NCI-H146 treated with DMSO at 0.1 percent for 48 hours (cell line): ENCODE results near the gene SDF4.
"Not testable (repeated sequence)": the region's sequence is repeated elsewhere in the genome, so short reads cannot be mapped to it uniquely, and the experiment has no call there.

ENCODE experiments used
- DNase-seq: peaks from one replicate; lab custom pipeline; 2025; ENCODE audit not compliant: unreplicated experiment; lab: John Stamatoyannopoulos, UW

Gene SDF4

DNA sequence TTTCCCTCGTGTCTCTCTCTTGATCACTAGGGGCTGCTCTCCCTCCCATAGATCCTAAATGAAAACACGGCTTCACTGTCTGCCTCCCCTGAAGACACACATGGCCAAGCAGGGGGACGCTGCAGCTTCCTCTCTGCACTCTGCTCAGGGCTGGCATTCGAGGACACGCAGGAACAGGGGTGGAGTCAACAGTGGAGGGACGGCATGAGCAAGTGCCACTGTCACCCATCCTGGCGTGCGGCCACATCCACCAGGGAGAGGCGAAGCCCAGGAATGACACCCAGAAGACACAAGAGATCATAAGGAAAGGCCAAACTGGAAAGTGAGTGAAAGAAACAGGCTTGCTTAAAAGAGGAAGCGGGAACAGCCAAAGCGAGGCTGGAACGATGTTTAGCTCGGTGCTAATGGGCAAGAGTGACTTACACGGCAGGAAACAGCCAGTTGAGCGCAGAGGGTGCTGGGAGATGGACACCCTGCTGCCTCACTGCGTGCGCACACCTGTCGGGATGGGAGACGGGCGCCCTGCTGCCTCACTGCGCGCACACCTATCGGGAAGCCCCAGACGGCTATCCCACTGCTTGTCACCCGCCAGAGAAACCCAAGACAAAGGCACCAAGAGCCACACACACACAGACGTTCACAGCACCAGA, 28.3 kb upstream of the SDF4 start:
- DNase-seq, result no peak

DNA sequence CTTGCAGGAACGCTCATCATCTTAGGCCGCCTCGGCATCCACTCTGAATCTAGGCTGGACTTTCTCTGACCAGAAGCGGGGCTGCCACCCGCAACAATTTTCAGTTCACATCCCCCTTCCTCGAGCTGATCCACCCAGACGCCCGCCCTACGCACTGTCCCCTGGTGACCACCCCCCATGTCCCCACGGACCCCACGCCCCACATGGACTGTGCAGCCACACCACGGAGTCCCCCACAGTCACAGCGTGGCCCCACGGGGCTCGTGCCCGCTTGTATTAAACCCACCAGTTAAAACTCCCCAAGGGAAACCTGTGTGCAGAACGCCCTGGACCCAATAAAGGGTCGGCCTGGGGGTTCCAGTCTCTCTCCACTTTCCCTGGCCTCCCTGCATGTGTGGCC, 27.7 kb upstream of the SDF4 start:
- DNase-seq, result no peak

DNA sequence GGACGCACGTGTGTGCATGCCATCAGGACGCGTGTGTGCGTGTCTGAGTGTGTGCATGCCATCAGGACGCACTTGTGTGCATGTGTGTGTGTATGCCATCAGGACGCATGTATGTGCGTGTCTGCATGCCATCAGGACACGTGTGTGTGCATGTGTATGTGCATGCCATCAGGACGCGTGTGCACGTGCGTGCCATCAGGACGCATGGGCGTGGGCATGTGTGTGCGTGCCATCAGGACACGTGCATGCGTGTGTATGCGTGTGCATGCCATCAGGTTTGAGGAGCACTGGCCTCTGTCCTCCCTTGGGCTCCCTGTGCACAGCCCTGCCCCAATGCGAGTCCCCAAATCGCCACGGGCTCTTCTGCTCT, 27.3 kb upstream of the SDF4 start:
- DNase-seq, result no peak

DNA sequence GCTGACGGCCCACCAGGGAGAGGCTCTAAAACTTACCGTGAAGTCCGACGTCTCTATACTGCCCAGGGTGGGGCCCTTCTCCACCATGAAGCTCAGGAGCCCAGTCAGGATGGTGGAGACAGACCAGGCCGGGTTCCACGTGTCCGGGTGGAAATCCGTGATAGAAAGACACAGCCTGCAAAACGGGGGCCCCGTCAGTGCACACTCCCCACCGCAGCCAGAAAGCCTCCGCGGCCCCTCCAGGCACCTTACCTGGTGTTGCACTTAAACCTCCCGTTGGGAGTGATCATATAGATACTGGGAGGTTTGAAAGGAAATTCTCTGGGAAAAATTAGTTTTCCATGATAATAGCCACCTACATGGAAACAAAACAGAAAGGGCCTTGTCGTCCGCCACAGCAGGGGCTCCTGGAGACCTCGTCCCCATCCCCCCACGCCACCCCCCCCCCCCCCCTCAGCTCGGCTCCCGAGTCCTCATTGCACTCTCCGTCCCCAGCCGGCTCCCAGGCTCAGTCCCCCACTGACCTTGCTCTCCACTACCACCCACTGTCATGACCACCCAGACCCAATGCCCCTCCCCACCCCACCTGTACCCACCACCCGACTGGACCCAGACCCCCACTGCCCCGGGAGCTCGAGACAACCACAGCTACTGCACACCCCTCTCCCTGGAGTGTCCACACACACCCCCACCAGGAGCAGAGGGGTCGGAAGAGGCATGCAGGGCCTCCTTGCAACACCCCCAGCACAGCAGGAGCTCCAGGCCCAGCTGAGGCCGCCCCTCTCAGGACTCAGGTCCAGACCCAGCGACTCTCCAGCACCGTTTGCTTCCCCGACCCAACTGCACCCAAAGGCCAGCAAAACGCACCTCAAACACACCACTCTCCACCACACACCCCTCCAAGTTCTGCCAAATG, 25.4 kb upstream of the SDF4 start:
- DNase-seq, result no peak

DNA sequence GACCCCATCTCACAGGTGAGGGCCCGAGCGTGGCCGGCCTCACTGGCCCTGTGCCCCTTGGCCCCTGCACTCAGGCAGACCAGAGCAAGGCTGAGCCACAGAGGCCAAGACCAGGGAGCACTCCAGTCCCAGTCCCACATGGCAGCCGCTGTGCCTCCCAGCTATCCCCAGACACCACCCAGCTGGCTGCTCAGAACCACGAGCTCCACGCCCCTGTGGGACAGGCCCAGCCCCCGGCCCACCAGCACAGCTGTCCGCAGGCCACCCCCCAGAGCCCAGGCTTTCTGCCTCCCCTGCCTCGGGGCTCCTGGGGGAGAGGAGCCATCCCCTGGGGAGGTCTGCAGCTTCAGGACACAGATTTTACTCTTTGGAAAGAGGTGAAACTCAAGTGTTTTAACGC, 23.8 kb upstream of the SDF4 start:
- no peak for DNase-seq

DNA sequence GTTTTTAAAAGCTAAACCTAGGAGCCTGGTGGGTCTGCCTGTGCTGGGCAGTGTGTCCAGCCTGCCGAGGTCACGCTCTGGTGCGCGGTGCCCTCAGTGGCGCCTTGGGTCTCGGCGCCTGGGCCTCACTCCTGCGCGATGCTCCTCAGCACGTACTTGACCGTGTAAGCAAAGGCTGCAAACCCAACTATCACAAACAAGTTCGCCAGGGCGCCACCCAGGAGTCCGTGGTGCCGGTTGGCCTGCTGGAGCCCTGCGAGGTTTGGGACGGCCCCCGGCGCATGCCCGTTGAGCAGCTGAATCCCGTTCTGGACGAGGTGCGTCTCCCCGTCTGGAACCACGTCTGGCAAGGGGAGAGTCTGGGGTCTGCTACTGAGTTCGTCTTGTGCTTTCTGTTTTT, 23.3 kb upstream of the SDF4 start:
- DNase-seq, result no peak

DNA sequence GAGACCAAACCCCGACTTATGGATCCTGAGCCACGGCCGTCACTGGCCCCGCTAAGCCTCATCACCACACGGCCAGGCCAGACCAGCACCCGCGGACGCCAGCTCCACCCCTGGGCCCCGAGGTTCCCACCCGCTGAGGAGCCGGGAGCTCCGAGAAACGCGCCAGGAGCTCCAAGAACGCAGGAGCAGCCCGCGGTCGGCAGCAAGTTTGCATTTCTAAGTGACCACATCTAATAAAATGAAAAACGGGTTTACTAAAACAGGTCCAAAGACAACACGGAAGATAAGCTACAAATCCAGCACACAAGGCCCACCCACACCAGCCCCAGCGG, 22.8 kb upstream of the SDF4 start:
- DNase-seq, result no peak

DNA sequence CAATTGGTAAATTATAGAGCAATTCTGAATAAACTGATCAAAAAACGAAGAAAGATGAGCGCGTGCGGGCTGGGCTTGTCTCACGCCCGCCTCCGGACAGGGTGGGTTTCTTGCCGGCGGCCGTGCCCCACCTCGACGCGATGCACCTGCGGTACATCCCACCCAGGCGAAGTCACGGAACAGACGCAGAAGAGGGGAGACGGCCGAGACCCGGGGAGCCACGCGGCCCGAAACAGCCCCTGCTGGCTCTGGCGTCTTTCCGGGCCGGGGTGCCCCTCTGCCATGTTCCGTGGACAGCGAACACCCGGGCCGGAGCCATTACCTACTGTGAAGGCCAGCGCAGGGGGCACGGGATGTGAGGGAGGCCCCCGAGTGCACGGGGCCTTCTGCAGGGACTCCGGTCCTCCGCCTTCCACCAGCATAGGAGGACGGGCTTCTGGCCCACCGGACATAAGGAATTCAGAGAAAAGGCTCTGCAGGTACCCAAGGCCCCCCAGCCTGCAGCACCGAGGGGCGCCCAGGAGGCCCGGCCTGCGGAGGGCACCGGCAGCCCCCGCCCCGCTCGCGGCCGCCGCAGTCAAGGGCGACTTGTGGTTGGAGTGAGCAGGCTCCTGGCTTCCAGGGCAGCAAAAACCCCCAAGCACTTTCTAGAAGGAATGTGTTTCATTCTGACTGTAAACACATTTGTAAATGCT, 22.3 kb upstream of the SDF4 start:
- DNase-seq, result no peak

DNA sequence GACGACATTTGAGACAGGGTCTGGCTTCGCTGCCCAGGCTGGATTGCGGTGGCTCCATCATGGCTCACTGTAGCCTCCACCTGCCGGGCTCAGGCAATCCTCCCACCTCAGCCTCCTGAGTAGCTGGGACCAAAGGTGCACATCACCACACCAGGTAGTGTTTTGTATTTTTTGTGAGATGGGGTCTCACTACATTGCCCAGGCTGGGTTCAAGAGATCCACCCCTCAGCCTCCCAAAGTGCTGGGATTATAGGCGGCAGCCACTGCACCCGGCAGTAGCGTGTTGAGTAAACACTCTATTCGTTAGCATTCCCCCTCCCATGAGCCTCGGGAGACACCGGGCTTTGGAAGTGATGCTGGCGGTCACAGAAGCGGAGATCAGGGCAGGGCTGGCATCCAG, 21.5 kb upstream of the SDF4 start:
- DNase-seq, result no peak

DNA sequence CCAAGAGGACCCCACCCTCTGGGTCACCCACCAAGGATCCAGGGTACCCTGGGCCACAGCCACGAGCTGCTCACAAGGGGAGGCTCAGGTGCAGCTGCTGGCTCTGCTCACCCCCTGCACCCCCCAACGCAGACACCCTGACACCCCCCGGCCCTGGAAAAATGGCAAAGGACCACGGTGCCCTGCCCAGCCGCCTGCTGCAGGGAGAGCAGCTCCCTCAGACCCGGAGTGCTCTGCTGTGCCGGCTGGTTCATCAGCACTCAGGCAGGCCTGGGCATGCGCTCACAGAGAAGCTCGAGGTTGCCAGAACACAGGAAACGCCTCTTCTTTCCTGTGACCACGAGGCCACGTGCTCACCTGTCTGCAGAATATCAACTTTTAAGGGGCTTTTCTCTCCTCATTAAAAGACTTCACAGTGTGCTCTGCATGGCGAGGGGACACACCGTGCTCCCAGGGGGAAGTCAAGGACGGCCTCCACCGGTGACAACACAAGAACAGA, 19.0 kb upstream of the SDF4 start:
- no peak for DNase-seq

DNA sequence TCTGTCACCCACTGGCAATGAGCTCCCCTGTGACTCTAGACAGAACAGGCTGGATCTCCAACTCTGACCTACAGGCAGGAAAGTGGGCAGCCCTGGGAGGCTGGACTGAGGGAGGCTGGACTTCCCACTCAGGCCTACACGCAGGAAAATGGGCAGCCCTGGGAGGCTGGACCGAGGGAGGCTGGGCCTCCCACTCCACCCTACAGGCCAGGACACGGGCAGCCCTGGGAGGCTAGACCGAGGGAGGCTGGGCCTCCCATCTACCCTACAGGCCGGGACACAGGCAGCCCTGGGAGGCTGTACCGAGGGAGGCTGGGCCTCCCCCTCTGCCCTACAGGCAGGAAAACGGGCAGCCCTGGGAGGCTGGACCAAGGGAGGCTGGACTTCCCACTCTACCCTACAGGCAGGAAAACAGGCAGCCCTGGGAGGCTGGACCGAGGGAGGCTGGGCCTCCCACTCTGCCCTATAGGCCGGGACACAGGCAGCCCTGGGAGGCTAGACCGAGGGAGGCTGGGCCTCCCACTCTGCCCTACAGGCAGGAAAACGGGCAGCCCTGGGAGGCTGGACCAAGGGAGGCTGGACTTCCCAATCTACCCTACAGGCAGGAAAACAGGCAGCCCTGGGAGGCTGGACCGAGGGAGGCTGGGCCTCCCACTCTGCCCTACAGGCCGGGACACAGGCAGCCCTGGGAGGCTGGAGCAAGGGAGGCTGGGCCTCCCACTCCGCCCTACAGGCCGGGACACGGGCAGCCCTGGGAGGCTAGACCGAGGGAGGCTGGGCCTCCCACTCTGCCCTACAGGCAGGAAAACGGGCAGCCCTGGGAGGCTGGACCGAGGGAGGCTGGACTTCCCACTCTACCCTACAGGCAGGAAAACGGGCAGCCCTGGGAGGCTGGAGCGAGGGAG, 16.5 kb upstream of the SDF4 start:
- not testable (repeated sequence) for DNase-seq

DNA sequence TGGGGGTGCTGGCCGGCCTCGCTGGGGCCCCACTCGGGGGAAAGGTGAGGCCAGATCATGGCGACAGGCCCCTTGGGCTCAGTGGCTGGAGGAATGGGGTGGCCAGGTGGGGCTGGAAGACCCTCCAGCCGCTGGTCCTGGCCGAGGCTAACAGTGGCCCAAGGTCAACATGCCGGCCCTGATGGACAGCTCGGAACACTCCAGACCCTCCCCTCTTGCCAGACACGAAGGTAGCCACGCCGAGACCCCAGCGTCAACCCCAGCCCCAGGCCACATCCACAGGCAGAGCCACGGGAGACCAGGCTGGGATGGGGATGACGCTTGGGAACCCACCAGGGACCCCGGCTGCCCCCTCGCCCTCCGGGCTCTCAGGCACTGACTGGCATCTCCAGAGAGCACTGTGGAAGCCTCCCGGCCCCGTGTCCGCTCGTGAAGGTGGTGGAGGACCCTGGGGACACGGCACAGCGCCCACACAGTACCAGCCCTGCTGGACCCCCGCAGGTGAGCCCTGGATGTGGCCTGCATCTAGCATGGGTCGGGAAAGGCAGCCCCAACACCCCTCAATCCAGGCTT, 15.6 kb upstream of the SDF4 start:
- no peak for DNase-seq

DNA sequence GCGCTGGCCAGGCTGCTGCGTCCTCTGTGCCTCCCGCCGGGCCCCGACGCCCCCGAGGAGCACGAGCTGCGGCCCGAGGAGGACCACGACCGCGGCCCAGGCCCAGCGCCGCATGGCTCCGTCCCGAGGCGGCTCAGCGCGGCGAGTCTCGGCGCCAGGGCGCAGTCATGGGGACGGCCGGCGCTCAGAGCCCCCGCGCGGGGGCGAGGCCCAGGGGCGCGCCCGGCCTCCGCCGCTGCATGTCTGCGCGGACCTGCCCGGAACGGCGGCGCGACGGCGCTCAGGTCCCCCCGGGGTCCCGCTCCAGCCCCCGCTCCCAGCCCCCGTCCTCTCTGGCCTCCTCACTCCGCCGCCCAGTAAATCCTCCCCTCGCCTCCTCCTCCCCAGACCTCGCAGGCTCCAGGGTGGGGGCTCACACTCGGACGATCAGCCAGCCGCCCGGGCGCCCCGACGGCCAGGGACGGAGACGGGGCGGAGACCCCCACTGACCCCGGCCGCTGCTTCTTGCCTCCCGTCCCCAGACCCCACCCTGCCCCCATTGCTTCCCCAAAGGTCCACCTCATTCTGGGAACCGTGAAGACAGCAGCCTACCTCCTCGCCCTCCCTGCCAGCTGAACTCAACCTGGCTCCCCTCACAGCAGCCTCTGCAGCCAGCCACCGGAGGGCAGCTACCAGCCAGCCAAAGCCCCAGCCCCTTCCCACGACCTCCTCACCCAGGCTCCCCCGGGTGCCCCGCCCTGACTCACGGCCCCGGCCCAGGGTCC, 15.0 kb upstream of the SDF4 start, which contains the start of gene C1QTNF12:
C1QTNF12 (minus strand) TSS at position 146 of the 764 bp plus-strand sequence; CDS start at position 114, 32 bp downstream.
- no peak for DNase-seq

DNA sequence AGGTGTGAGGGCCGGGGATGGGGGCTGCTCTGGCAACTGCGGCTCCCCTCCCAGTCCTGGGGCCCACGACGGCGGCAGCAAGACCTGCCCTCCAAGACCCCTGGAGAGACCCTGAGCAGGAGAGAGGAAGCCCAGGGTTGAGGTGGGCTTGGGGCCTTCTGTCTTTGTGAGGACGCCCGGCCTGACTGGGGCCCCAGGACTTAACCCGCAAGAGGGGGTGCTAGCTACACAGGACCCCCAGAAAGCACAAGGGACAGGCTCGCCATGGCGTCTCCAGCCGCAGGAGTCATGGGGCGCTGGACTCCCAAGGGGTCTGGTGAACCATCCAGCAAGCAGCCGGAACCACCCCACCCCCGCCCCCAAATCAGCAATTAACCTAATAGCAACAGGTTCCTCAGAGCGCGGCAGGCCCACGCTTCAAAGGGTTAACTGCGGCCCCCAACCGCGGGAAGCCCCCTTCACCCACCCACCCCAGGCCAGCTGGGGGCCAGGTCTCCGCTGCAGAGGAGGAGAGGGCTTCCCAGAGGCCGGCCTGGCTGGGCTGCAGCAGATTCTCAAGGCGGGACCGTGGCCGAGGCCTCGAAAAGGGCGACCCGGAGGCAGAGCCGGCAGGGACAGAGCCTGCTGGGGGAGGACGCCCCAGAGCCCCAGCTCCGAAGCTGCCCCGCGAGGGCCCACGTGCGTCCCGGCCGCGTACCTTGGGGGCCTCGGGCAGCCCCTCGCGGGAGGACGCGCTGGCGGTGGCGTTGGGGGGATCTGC, 14.2 kb upstream of the SDF4 start:
- no peak for DNase-seq

DNA sequence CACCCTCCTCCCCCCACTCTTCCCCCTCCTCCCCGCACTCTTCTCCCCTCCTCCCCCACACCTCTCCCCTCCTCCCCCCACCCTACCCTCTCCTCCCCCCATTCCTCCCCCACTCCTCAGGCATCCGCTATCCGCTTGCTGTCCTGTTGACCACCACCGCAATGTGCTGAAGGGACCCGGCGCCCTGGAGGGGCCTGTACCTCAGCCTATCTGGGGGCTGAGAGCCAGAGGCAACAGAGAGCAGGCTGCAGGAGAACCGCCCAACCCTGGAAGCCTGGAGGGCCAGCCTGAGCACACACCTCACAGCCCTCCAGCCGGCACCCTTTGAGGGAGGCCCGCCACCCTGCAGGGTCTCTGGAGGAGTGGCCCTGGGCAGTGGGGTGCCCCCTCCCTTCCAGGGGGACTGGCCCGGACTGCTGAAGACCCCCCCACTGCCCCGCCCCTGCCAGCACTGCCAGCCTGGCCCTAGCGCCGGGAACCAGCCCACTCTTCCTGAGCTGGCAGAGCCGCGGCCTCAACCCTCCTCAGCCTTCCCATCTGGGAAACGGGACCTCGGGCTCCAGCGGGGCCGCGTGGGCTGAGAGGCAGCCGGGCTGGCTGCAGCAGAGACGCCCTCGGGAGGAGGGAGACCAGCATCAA, 13.5 kb upstream of the SDF4 start:
- no peak for DNase-seq

DNA sequence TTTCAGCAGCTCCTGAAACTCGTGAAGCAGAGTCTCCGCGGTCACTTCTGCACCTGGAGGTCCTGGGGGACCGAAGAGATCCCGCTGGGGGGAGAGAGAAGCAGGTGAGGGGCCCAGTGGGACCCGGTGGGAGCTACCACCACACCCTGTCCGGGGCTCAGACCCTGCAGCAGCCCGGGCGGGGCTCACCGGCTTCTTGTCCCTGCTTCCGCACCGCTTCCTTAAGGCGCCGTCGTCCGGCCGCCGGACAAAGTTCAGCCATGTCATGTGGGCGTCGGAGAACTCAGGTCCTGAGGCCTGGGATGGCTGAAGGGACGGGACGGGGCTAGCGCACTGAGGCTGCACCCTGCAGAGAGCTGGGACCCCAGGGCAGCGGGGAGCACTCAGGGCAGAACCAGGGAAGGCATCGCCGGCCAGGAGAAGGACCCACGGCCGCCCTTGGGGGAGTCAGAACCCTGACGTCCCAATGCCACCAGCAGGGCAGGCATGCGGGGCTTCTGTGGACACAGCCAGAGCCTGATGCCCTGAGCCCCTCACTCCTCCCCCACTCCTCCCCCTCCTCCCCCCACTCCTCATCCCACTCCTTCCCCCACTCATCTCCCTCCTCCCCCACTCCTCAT, 12.5 kb upstream of the SDF4 start:
- DNase-seq, result no peak

DNA sequence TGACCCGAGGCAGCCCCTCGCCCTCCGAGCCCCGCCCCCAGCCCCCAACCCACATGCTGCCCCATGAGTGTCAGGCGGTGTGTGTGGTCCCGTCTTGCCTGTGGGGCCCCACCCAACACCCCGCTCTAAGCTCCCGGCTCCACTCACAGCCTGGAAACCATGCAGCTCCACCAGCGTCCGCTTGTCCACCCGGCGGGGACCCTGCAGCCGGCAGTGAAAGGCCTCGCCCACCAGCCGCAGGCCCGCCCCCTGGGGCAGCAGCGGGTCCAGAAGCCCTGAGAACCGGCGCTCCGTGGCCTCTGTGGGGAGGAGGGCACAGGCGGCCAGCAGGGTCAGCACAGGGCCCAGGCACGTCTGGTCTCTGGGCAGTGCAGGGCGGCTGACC, 12.0 kb upstream of the SDF4 start:
- DNase-seq, result no peak

DNA sequence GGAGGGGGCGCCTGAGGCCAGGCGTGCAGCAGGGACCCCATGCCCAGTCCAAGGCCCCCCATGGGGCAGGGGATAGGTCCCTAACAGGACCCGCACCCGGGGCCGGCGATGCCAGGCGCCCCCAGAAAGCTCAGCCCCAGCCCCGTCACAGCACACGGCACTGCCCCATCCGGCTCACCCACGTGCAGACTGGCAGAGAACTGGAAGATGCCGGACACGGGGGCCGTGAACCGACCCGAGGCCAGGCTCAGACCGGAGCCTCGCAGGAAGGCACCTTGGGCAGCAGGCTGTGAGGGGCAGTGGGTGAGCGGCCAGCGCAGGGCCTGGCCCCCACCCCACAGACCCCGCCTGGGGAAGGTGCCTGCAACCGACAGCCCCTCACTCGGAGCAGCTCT, 11.5 kb upstream of the SDF4 start:
- no peak for DNase-seq
